GM20000 (cell line): Measurements from ENCODE around the gene MN1.

Experiments
- DNase-seq: peaks from one replicate; pipeline ENCODE4 v3.0.0; 2012; ENCODE audit warnings: low spot score
- CTCF ChIP-seq: IDR thresholded peaks from 2 replicates; pipeline ENCODE4 v1.5.1; 2012; ENCODE audit warnings: mild to moderate bottlenecking, control low read depth; ENCODE audit errors: extremely low read depth, missing control alignments

Gene MN1

GRCh38 chr22:27750584-27751265 lies 50.8 kb downstream of the MN1 start:
- DNase-seq: no peak
- no peak for TF ChIP-seq CTCF

DNA sequence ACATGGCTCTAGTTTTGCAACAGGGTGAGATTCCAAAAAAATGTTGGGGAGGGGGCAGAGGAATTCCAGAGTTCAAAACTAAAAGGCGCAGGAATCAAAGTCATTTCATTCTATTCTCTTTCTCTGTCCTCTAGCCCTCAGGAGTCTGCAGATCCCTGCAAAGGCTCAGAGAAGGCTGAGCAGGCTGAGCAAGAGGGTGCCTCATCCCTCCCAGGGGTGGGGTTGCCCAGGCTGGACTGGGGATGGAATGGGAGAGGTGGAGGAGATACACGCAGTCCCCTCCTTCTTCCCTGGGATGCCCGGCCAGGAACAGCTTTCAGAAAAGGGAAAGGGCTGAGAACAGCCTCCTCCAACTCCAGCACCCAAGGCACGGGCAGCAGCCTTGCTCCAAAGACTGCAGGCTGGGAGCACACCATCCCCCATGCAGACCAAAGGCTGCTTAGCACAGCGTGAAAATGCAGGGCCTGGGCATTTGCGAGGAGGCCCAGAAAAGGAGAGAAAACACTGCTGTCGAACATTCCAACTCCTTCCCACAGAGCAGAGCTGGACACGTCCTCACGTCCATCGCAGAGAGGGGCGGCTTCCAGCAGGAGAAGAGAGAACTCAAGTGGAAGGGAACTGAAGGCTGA lies 51.8 kb downstream of the MN1 start:
- TF ChIP-seq CTCF: no peak
- DNase-seq: no peak

DNA sequence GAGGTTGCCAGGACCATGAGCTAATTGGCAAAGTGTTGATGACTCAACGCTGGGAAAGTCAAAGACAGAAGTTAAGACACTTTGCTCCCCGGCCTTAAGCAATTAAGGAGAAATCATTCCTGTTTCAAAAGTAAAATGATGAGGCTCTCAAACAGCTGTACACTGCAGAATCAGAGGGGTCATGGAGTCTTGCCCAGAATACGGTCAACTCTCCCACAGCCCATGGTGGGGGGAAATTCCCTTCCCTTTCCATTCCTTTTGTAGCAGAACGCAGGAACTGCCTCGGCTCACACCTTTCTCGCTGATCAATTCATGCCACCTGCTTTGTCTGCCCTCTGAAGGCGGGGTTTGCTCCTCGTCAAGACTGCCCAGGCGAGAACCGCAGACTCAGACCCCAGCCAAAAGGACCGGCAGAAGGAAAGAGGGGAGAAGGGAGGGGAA lies 52.8 kb downstream of the MN1 start:
- no peak for TF ChIP-seq CTCF
- no peak for DNase-seq

DNA sequence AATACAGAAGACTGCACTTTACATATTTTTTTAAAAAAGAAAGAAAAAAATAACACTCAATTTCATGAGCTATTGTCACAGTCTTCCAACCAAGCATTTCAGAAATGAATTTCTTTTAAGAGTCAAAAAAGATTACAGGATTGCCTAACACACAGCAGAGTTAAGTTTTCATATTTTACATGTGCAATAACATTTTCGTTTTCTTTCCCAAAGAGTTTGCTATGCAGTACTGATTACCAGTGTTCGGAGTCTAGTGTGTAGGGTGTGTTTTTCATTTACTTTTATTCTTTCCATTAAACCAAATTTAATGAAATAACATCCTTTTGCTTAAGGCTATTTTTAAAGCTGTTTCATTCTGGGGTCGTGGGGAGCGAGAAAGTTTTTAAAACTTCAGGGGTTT lies 53.2 kb downstream of the MN1 start:
- no peak for DNase-seq
- no peak for TF ChIP-seq CTCF

- no peak for TF ChIP-seq CTCF
- DNase-seq: no peak
These were observed 53.9 kb downstream of the MN1 start for GRCh38 chr22:27747396-27748221.

GRCh38 chr22:27746918-27747317 lies 54.6 kb downstream of the MN1 start:
- TF ChIP-seq CTCF: no peak

GRCh38 chr22:27745809-27746208 lies 55.7 kb downstream of the MN1 start:
- no peak for TF ChIP-seq CTCF
- DNase-seq: no peak

More at GRCh38 chr22:27746918-27747317, 54.6 kb downstream of the MN1 start:
- no peak for DNase-seq
